Keratinocyte (primary cell): ENCODE results near the gene ZNF605. TPM values are rescaled to one million over a fixed set of nuclear protein-coding genes. Genes with fewer than 3 reads are reported as not detected.

Source experiments
- DNase-seq: peaks from one replicate; pipeline ENCODE4 v3.0.0-alpha.2; 2011; ENCODE audit warnings: low read depth, missing footprints, low spot score
- FAIRE-seq: peaks from 2 replicates; lab custom pipeline; 2011; peaks lifted over from hg19 to GRCh38; lab: Jason Lieb, UNC
- H2AFZ ChIP-seq: 2 replicates; pipeline ENCODE4 v1.6.0; 2012; ENCODE audit warnings: low read length, control low read depth, inconsistent platforms; ENCODE audit not compliant: control insufficient read depth
- H3K27ac ChIP-seq: 2 replicates; pipeline ENCODE4 v1.5.1; 2011; ENCODE audit warnings: low read length; ENCODE audit not compliant: control insufficient read depth, insufficient read depth
- H3K27me3 ChIP-seq: 3 replicates; pipeline ENCODE4 v1.6.0; 2011; ENCODE audit warnings: low read length; ENCODE audit not compliant: control insufficient read depth, insufficient read depth; ENCODE audit errors: extremely low read depth
- H3K36me3 ChIP-seq, 2 experiments: 2 replicates in 1 of 2; 3 replicates in 1 of 2; pipeline ENCODE4 v1.5.1; 2011; ENCODE audit warnings: low read length in 2 of 2, mild to moderate bottlenecking in 1 of 2; ENCODE audit not compliant: control insufficient read depth in 2 of 2, insufficient read depth in 2 of 2; ENCODE audit errors: extremely low read depth in 1 of 2
- H3K4me1 ChIP-seq: 3 replicates; pipeline ENCODE4 v1.5.1; 2011; ENCODE audit warnings: low read length; ENCODE audit not compliant: control insufficient read depth, insufficient read depth; ENCODE audit errors: extremely low read depth
- H3K4me2 ChIP-seq: 3 replicates; pipeline ENCODE4 v1.6.0; 2011; ENCODE audit warnings: low read depth, low read length; ENCODE audit not compliant: control insufficient read depth, insufficient read depth; ENCODE audit errors: extremely low read depth
- H3K4me3 ChIP-seq, 3 experiments: fragments of 200-600 bp in 1 of 3; sonication (generic) in 1 of 3; 2 replicates in 2 of 3; 3 replicates in 1 of 3; pipeline ENCODE4 v1.5.1; 2011 to 2016; ENCODE audit warnings: low read length in 3 of 3, mild to moderate bottlenecking in 3 of 3, control low read depth in 2 of 3, inconsistent platforms in 1 of 3, low read depth in 1 of 3, mixed read lengths in 1 of 3, mixed run types in 1 of 3, moderate library complexity in 1 of 3; ENCODE audit not compliant: control insufficient read depth in 2 of 3, insufficient read depth in 2 of 3; ENCODE audit errors: extremely low read depth in 1 of 3
- H3K79me2 ChIP-seq: 2 replicates; pipeline ENCODE4 v1.6.0; 2012; ENCODE audit warnings: low read length; ENCODE audit not compliant: control insufficient read depth, insufficient read depth
- H3K9ac ChIP-seq: 3 replicates; pipeline ENCODE4 v1.6.0; 2011; ENCODE audit warnings: low read length; ENCODE audit not compliant: control insufficient read depth, insufficient read depth; ENCODE audit errors: extremely low read depth
- H3K9me1 ChIP-seq: 3 replicates; pipeline ENCODE4 v1.6.0; 2011; ENCODE audit warnings: low read length; ENCODE audit not compliant: control insufficient read depth, insufficient read depth; ENCODE audit errors: extremely low read depth
- H3K9me3 ChIP-seq: 2 replicates; pipeline ENCODE4 v1.5.1; 2012; ENCODE audit warnings: low read depth, low read length; ENCODE audit not compliant: control insufficient read depth
- H4K20me1 ChIP-seq: 3 replicates; pipeline ENCODE4 v1.6.0; 2011; ENCODE audit warnings: low read length; ENCODE audit not compliant: control insufficient read depth, insufficient read depth; ENCODE audit errors: extremely low read depth
- EZH2 ChIP-seq: IDR thresholded peaks from one replicate; pipeline ENCODE4 v1.6.1; 2012; ENCODE audit warnings: inconsistent platforms, mild to moderate bottlenecking, low read length, moderate library complexity
- dilution Hi-C: fragments of 300-500 bp; cut with MboI; formaldehyde crosslinking; loops from one replicate; pipeline ENCODE4 v1.7.0; 2020; ENCODE audit warnings: low sequenced_read_pairs; ENCODE audit not compliant: extremely low pct_ligation_motif_present
- polyA plus RNA-seq, 5 experiments: library from polyadenylated mRNA; depleted of rRNA in 3 of 5; stranded (reverse) in 3 of 5; stranded (forward) in 1 of 5; unstranded in 1 of 5; fragments of >200 nt; gene quantifications; 1 replicate in 1 of 5; 2 replicates in 3 of 5; 3 replicates in 1 of 5; pipeline versions ENCODE4 v1.2.1 to v1.2.3, GENCODE V29; 2011 to 2012; ENCODE audit warnings: missing spikeins in 2 of 5, low read depth in 1 of 5, low replicate concordance in 1 of 5
- TF ChIP-seq, protein P1 (sequence below), 3 experiments: IDR thresholded peaks in 1 of 3; conservative IDR thresholded peaks in 1 of 3; optimal IDR thresholded peaks in 1 of 3; 2 replicates in 2 of 3; 3 replicates in 1 of 3; pipeline versions ENCODE3 to v1.5.1; 2011; ENCODE audit warnings: low read length in 3 of 3, mild to moderate bottlenecking in 3 of 3, moderate library complexity in 2 of 3, control low read depth in 1 of 3, inconsistent platforms in 1 of 3; ENCODE audit not compliant: insufficient read depth in 2 of 3; ENCODE audit errors: extremely low read depth in 1 of 3

The ZNF605 gene
- polyA plus RNA-seq, 1 donor (not counting 4 experiments of a cell fraction or from before 2014, with no cell fraction given), result 12.5 TPM

DNA sequence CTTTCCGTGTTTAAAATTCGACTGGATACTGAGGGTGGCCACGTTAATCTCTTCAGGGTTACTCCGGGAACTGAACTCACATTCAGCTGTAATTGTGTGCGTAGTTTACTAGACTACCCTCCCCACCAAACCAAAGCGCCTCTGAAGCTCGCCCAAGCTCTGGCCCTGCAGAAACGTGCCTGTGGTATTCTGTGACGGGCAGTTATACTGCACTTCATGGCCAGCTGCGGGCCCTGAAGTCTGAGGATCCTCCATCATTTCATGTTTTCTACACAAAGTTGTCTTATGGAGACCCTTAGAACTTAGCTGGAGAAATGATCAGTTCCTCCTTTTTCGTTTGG is 30.7 kb upstream of the ZNF605 start:
- TF ChIP-seq, protein P1, sequence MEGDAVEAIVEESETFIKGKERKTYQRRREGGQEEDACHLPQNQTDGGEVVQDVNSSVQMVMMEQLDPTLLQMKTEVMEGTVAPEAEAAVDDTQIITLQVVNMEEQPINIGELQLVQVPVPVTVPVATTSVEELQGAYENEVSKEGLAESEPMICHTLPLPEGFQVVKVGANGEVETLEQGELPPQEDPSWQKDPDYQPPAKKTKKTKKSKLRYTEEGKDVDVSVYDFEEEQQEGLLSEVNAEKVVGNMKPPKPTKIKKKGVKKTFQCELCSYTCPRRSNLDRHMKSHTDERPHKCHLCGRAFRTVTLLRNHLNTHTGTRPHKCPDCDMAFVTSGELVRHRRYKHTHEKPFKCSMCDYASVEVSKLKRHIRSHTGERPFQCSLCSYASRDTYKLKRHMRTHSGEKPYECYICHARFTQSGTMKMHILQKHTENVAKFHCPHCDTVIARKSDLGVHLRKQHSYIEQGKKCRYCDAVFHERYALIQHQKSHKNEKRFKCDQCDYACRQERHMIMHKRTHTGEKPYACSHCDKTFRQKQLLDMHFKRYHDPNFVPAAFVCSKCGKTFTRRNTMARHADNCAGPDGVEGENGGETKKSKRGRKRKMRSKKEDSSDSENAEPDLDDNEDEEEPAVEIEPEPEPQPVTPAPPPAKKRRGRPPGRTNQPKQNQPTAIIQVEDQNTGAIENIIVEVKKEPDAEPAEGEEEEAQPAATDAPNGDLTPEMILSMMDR (optimal IDR thresholded peaks at IDR 0.05 in 1 of 3, IDR thresholded peaks at IDR 0.05 in 1 of 3, conservative IDR thresholded peaks at IDR 0.05 in 1 of 3; ENCODE audit: extremely low read depth in 1 of 3, insufficient read depth in 2 of 3, low read length in 3 of 3), result no peak
- no peak for TF ChIP-seq EZH2
- peaks cover 55% of the 10 kb centered on the region for H3K79me2 ChIP-seq
- peak overlapping the region; percentile 81 for H3K27ac ChIP-seq
- FAIRE-seq, result no peak
- H3K4me2 ChIP-seq, result peak overlapping the region; percentile 95
- H3K4me3 ChIP-seq, result peak overlapping the region; percentile 77 to 98 (median 89)
- H4K20me1 ChIP-seq, result no peaks in the 10 kb centered on the region
- H3K9me3 ChIP-seq, result peaks cover 2% of the 10 kb centered on the region
- DNase-seq, result no peak
- H3K9ac ChIP-seq, result peak overlapping the region; percentile 88
- H2AFZ ChIP-seq, result peak overlapping the region; percentile 98
- H3K4me1 ChIP-seq, result peaks cover 10% of the 10 kb centered on the region
- dilution Hi-C loops, result no loop called here
- H3K36me3 ChIP-seq, result peaks cover 2 to 5% of the 10 kb centered on the region in 2 experiments
- no peaks in the 10 kb centered on the region for H3K27me3 ChIP-seq
- H3K9me1 ChIP-seq, result no peaks in the 10 kb centered on the region

DNA sequence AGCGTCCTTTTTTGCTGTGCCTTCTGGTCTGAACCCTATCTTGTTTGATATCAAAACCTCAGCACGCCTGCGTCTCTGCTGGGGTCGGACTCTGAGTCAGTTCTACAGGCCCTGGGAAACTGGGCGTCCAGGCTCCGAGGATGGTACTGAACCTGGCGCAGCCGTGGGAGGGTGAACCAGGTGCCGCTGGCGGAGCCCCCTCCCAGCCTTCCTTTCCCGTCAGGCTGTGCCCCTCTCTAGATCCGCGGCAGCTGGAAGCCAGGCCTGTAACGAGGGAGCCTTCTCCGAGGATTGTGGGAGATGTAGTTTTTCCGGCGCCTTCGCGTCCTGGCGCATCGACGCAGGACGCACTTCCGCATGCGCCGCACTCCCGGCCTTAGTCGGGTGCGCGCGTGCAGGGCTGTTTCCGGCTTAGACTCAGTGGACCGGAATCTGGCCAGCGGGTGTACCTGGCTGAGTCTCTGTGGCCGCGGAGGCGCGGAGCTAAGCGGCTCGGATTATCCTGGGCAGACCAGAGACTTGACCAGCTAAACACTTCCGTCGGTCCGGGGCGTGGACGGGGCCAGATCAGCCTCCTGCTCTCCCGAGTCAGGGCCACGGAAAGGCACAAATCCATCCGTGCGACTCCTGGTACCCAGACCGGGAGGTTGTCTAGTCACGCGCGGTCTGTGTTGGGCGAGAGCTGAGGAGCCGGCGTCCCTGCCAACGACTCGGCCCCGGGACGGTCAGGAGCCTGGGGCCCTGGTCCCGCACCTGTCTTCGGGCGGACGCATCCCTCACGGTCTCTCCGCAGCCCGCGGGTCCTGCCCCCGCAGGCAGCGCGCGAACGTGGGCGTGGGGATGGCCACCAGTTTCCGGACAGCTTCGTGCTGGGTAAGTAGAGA is 30.1 kb upstream of the ZNF605 start, which contains the start of gene ZNF26:
Gene ZNF26 (plus strand): TSS at position 367 of the 884 bp plus-strand sequence. CDS start 474 bp downstream, at position 841.
- peak within 1 kb of the TSS; percentile 81 for H3K27ac ChIP-seq
- H3K36me3 ChIP-seq, result peaks cover 0 to 2% of the 10 kb centered on the region in 2 experiments
- no peak for TF ChIP-seq EZH2
- TF ChIP-seq, protein P1 (optimal IDR thresholded peaks at IDR 0.05 in 1 of 3, IDR thresholded peaks at IDR 0.05 in 1 of 3, conservative IDR thresholded peaks at IDR 0.05 in 1 of 3; ENCODE audit: extremely low read depth in 1 of 3, insufficient read depth in 2 of 3, low read length in 3 of 3), result no peak
- no peaks in the 10 kb centered on the region for H3K9me1 ChIP-seq
- H3K79me2 ChIP-seq, result peaks cover 48% of the 10 kb centered on the region
- FAIRE-seq (peak; percentile 51), DNase-seq (peak; percentile 33)
- H3K4me1 ChIP-seq, result peaks cover 10% of the 10 kb centered on the region
- peak within 1 kb of the TSS; percentile 98 for H2AFZ ChIP-seq
- no peaks in the 10 kb centered on the region for H3K27me3 ChIP-seq
- peaks cover 2% of the 10 kb centered on the region for H3K9me3 ChIP-seq
- peak within 1 kb of the TSS; percentile 77 to 98 (median 89) for H3K4me3 ChIP-seq
- peak within 1 kb of the TSS; percentile 95 for H3K4me2 ChIP-seq
- peak within 1 kb of the TSS; percentile 88 for H3K9ac ChIP-seq
- H4K20me1 ChIP-seq, result no peaks in the 10 kb centered on the region
- dilution Hi-C loops, result no loop called here
